SK-N-SH treated with all-trans-retinoic acid at 6 μM for 48 hours (cell line): ENCODE measurements around the gene TXN.

Experiments used
- ISL1 ChIP-seq: fragments of 250-450 bp; sonication (Bioruptor Pico); IDR thresholded peaks from 2 replicates; pipeline ENCODE4 v2.1.2; 2022; ENCODE audit warnings: mild to moderate bottlenecking, moderate library complexity
- OSR1 ChIP-seq: fragments of 250-450 bp; sonication (Bioruptor Pico); IDR thresholded peaks from 2 replicates; pipeline ENCODE4 v1.8.0; 2022; ENCODE audit warnings: moderate library complexity, mild to moderate bottlenecking, inconsistent platforms
- TF ChIP-seq, protein P1 (sequence below): fragments of 250-450 bp; sonication (Bioruptor Pico); IDR thresholded peaks from 2 replicates; pipeline ENCODE4 v1.5.1; 2020; ENCODE audit warnings: low read depth, mild to moderate bottlenecking, moderate library complexity
- TF ChIP-seq, protein P2 (sequence below): fragments of 250-450 bp; sonication (Bioruptor Pico); IDR thresholded peaks from 2 replicates; pipeline ENCODE4 v1.5.1; 2021; ENCODE audit warnings: mild to moderate bottlenecking, moderate library complexity

DNA sequence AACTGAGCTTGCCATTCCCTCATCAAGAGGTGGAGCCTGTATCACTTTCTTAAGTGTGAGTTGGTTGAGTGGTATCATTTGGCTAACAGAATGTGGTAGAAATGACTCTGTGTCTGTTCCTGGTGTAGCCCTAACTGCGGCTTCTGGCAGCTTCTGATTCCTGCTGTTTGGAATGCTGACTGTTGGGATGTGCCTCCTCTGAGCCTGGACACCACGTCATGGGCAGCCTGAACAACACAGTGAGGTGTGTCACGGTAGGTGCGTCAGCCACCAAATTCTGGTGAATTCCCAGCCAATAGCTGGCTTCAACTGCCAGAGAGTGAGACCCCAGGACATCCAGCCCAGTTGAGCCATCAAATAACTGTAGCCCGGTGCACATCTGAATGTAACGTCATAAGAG lies 42.2 kb downstream of the TXN start:
- TF ChIP-seq, protein P1, sequence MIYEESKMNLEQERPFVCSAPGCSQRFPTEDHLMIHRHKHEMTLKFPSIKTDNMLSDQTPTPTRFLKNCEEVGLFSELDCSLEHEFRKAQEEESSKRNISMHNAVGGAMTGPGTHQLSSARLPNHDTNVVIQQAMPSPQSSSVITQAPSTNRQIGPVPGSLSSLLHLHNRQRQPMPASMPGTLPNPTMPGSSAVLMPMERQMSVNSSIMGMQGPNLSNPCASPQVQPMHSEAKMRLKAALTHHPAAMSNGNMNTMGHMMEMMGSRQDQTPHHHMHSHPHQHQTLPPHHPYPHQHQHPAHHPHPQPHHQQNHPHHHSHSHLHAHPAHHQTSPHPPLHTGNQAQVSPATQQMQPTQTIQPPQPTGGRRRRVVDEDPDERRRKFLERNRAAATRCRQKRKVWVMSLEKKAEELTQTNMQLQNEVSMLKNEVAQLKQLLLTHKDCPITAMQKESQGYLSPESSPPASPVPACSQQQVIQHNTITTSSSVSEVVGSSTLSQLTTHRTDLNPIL (CRISPR knock-in tag) = no peak
- TF ChIP-seq ISL1 (CRISPR knock-in tag) = no peak
- TF ChIP-seq, protein P2, sequence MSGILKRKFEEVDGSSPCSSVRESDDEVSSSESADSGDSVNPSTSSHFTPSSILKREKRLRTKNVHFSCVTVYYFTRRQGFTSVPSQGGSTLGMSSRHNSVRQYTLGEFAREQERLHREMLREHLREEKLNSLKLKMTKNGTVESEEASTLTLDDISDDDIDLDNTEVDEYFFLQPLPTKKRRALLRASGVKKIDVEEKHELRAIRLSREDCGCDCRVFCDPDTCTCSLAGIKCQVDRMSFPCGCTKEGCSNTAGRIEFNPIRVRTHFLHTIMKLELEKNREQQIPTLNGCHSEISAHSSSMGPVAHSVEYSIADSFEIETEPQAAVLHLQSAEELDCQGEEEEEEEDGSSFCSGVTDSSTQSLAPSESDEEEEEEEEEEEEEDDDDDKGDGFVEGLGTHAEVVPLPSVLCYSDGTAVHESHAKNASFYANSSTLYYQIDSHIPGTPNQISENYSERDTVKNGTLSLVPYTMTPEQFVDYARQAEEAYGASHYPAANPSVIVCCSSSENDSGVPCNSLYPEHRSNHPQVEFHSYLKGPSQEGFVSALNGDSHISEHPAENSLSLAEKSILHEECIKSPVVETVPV (CRISPR knock-in tag) = no peak
- TF ChIP-seq OSR1 = no peak
